Activated T-cell treated with anti-CD3 and anti-CD28 coated beads for 24 hours (primary cell): ENCODE results near the gene OR1J2.
"Not testable (repeated sequence)": the region's sequence is repeated elsewhere in the genome, so short reads cannot be mapped to it uniquely, and the experiment has no call there.

Experiments
- DNase-seq: peaks from one replicate; pipeline ENCODE4 v3.0.0-alpha.2; 2020; ENCODE audit warnings: low read depth

The OR1J2 gene

GRCh38 chr9:122510502-122510901 is at the start of gene OR1J2:
OR1J2 (plus strand) TSS chr9:122510802; CDS start chr9:122510802, 0 bp downstream.
- no peak for DNase-seq

GRCh38 chr9:122463828-122464632 is 46.6 kb upstream of the OR1J2 start:
- DNase-seq: no peak

GRCh38 chr9:122464633-122465567 is 45.7 kb upstream of the OR1J2 start:
- DNase-seq: peak; percentile 60

GRCh38 chr9:122466456-122466855 is 44.1 kb upstream of the OR1J2 start:
- DNase-seq: no peak

GRCh38 chr9:122468735-122469134 is 41.9 kb upstream of the OR1J2 start:
- DNase-seq: no peak

- DNase-seq: no peak
Measured at GRCh38 chr9:122474561-122474960, 36.0 kb upstream of the OR1J2 start.

GRCh38 chr9:122475717-122476116 is 34.9 kb upstream of the OR1J2 start:
- DNase-seq: no peak

- no peak for DNase-seq
Measured at GRCh38 chr9:122477346-122477745, 33.3 kb upstream of the OR1J2 start.

- DNase-seq: no peak
Measured at GRCh38 chr9:122477826-122478225, 32.8 kb upstream of the OR1J2 start, which contains the start of gene OR1J1. OR1J1 (minus strand) TSS chr9:122477926; CDS start chr9:122477926, 0 bp downstream.

GRCh38 chr9:122479062-122479461 is 31.5 kb upstream of the OR1J2 start:
- DNase-seq: no peak

- DNase-seq: peak; percentile 6
Measured at GRCh38 chr9:122498883-122499288, 11.7 kb upstream of the OR1J2 start.

GRCh38 chr9:122506964-122507363 is 3.6 kb upstream of the OR1J2 start:
- no peak for DNase-seq

- DNase-seq: no peak
Measured at GRCh38 chr9:122518226-122518625, 7.6 kb downstream of the OR1J2 start.

- no peak for DNase-seq
Measured at GRCh38 chr9:122518841-122519240, 8.2 kb downstream of the OR1J2 start, which contains the start of gene OR1J4. OR1J4 (plus strand) TSS chr9:122519141; CDS start chr9:122519141, 0 bp downstream.

GRCh38 chr9:122519376-122519775 is 8.8 kb downstream of the OR1J2 start:
- no peak for DNase-seq

- DNase-seq: peak; percentile 1
Measured at GRCh38 chr9:122526602-122527001, 16.0 kb downstream of the OR1J2 start.

GRCh38 chr9:122527193-122527592 is 16.6 kb downstream of the OR1J2 start, which contains the start of gene OR1N1:
OR1N1 (minus strand) TSS chr9:122527293; CDS start chr9:122527293, 0 bp downstream.
- no peak for DNase-seq

- DNase-seq: not testable (repeated sequence)
Measured at GRCh38 chr9:122531157-122531556, 20.6 kb downstream of the OR1J2 start.

GRCh38 chr9:122536134-122536533 is 25.5 kb downstream of the OR1J2 start:
- no peak for DNase-seq

- DNase-seq: not testable (repeated sequence)
Measured at GRCh38 chr9:122537066-122537465, 26.5 kb downstream of the OR1J2 start.

GRCh38 chr9:122538757-122539156 is 28.2 kb downstream of the OR1J2 start:
- no peak for DNase-seq

GRCh38 chr9:122546196-122546595 is 35.6 kb downstream of the OR1J2 start:
- DNase-seq: no peak
